SW480 (cell line): ENCODE measurements around the gene RNF39.
"Not testable (repeated sequence)": the region's sequence is repeated elsewhere in the genome, so short reads cannot be mapped to it uniquely, and the experiment has no call there.

Source experiments
- DNase-seq: peaks from one replicate; pipeline ENCODE4 v3.0.0-alpha.2; 2016; ENCODE audit warnings: low spot score

Gene RNF39, protein sequence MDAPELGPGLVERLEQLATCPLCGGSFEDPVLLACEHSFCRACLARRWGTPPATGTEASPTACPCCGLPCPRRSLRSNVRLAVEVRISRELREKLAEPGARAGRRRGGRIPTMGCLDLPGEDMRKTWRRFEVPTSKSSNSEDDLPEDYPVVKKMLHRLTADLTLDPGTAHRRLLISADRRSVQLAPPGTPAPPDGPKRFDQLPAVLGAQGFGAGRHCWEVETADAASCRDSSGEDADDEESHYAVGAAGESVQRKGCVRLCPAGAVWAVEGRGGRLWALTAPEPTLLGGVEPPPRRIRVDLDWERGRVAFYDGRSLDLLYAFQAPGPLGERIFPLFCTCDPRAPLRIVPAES

DNA sequence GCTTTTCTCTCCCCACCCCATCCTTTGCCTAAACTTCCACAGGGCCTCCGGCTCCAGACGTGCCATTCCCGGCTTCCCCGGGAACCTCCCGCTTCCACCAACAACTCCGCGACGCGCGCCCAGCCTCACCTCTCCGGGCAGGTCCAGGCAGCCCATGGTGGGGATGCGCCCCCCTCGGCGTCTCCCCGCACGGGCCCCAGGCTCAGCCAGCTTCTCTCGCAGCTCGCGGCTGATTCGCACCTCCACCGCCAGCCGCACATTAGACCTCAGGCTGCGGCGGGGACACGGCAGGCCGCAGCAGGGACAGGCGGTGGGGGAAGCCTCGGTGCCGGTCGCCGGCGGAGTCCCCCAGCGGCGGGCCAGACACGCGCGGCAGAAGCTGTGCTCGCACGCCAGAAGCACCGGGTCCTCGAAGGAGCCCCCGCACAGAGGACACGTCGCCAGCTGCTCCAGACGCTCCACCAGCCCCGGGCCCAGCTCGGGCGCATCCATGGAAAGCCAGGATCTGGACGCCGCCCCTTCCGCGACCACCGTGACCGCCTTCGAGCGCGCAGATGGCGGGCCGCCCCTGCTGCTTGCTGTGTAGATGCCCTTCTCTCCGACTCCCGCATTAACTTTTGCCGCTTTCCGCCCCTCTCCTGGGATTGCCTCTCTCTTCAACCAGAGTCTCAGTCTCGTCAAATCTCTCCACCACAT, at the start of gene RNF39:
Gene RNF39, minus strand, starts transcription at position 676 of the 696 bp plus-strand sequence. Its CDS starts 184 bp downstream, at position 492.
- DNase-seq, result no peak

DNA sequence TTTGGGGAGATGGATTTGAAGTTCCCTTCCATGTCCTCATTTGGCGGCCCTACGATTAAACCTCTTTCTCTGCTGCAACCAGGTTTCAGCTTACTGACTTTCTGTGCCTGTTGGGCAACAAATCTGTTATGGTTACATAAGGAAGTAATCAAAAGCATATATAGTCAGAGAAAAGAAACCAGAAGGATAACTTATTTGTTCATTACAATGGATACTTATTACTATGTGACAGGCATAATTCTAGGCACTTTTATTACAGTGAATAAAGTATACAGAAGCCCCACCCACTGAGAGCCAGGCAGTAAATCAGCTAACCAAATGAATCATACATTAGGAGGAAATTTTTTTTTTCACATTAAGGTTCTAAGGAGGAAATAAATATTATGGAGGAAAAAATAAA, 46.9 kb upstream of the RNF39 start:
- no peak for DNase-seq

- no peak for DNase-seq
Observed at GRCh38 chr6:30121446-30122366, 46.1 kb upstream of the RNF39 start.

DNA sequence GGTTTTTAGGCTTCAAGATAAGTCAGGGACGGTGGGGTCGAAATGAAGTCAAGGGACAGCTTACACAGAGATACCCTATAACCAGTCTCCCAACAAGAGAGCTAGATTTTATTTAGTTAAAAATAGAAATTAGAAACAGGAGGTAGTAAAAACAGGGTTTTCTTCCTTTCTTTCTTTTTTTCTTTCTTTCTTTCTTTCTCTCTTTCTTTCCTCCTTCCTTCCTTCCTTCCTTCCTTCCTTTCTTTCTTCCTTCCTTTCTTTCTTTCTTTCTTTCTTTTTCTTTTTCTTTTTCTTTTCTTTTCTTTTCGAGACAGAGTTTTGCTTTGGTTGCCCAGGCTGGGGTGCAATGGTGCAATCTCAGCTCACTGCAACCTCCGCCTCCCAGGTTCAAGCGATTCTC, 43.1 kb upstream of the RNF39 start:
- not testable (repeated sequence) for DNase-seq

- DNase-seq, result no peak
Observed at GRCh38 chr6:30116724-30117123, 41.2 kb upstream of the RNF39 start.

DNA sequence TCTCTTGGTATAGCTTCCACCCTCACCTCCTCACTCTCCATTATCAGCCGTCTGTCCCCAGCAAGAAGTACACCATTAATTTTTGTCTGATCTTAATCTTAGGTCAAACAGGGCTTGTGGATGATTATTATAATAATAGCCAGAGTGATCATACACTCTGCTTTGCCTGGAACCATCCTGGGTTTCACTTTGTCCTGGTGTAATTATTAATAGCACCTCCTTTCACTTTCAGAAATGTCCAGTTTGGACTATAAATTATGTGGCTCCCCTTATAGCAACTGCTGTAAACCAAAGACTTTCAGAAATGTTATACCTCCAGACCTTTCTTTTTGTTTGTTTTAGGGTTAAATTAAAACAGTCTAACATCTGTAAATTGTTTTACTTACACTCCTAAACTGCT, 38.3 kb upstream of the RNF39 start:
- DNase-seq, result no peak

DNA sequence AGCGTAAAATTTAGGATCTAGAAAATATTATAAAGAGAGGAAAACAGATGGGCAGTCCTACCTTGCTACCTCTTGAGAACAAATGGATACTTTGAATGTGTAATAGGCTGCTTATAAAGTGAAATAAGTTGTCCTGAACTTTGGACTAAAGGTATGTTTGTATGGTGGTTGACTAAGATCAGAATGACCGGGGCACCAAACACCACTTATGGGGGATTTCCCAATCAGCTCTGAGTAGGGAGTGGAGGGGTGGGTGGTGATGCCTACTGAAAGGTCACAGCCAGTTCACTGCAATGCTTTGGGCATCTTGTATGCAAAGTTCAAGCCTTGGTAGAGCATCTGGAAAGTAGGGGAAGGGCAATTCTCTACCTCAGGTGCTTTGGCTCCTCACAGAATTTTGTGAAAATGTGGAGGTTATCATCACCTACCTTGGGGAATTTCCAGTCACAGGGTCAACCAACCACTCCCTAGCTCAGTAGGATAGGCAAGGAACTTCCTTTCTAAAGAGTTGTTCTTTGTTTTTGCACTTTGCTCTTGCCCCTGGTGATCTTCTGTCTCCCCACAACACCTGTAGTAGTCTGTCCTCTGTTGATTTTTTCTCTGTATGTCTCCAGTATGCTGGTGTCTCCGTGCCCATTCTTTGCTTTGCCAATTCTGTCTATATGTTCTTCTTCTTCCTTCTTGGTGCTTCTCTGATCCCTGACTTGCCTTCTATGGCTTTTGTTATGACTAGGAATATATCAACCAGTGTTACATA, 37.6 kb upstream of the RNF39 start, which contains the start of gene TRIM31:
Gene TRIM31, minus strand, starts transcription at position 88 of the 757 bp plus-strand sequence. CDS start 285 bp downstream, outside the sequence.
- no peak for DNase-seq

DNA sequence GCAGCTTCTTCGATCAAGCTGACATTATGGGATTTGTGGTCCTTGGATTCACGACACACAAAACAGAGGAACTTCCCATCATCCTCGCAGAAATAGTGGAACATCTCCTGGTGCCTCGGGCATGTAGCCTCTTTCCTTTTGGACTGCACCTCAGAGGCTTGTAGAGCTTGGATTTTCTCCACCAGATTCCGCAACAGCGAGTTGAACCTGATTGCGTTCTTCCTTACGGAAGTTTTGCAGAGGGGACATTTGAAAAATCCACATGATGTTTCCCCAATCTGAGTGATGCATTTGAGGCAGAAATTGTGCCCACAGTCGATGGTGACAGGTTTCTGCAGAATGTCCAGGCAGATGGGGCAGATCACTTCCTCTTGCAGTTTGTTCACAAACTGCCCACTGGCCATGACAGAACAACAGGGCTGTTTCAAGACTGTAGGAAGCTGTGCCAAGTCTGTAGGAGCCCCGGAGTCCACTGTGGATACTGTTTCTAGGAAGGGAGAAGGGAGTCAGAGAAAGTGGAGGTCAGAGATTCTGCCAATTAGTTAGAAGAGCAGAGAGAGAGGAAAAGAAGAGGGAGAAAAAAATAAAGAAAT, 36.9 kb upstream of the RNF39 start:
- no peak for DNase-seq

DNA sequence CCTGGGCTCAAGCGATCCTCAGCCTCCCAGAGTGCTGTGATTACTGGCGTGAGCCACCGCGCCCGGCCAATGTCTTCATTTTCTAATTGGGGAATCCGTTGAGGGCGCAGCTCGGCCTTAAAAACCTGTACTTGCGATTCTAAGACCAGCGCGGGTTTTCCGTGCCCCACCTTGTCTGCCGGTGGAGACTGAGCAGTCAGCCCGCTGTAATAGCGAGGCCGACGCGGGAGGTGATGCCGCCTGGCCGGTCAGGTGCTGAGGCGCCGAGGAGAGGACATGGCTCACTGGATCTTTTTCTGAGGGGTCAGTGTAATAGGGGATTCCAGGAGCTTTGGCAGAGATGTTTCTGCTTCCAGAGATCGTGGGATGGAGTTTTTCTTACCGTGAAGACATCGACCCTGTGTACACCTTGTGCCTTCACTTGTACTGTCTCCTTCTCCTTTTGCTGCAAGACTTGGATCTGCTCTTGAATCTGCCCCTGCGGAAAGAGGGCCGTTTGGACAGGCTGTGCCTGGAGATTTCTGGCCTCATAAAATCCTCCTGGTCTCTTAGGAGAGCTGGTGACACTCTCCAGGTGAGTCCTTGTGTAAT, 35.8 kb upstream of the RNF39 start:
- no peak for DNase-seq

DNA sequence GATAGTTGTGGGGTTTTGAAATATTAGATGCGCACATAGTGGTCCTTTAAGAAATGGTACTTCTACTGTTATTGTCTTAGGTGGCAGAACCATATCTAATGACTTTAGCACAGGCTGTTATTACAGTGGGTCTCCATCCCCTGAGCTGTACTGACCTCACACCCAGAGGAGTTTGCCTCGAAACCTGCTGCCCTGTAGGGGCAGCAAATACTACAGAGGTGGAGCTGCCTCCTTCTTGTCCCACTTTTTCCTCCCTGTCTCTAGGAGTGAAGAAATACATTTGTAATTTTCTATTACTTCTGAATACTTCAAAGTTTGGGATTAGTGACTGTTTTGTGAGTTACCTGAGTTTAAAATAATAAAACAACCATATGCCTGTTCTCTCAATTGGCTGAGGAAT, 29.1 kb upstream of the RNF39 start:
- no peak for DNase-seq

DNA sequence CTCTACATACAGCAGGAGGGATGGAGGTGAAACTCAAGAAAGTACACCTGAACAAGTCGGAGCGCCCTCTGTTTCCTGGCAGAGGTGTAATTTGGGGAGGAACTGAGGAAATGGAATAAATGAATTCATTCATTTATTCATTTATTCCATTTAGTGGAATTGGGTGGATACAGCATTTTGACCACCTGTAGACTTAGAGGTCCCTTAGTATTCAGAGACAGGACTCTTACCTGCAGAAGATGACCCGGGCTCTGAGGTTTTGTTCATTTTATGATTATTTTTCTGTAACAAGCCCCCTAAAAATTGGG, 28.3 kb upstream of the RNF39 start:
- no peak for DNase-seq

DNA sequence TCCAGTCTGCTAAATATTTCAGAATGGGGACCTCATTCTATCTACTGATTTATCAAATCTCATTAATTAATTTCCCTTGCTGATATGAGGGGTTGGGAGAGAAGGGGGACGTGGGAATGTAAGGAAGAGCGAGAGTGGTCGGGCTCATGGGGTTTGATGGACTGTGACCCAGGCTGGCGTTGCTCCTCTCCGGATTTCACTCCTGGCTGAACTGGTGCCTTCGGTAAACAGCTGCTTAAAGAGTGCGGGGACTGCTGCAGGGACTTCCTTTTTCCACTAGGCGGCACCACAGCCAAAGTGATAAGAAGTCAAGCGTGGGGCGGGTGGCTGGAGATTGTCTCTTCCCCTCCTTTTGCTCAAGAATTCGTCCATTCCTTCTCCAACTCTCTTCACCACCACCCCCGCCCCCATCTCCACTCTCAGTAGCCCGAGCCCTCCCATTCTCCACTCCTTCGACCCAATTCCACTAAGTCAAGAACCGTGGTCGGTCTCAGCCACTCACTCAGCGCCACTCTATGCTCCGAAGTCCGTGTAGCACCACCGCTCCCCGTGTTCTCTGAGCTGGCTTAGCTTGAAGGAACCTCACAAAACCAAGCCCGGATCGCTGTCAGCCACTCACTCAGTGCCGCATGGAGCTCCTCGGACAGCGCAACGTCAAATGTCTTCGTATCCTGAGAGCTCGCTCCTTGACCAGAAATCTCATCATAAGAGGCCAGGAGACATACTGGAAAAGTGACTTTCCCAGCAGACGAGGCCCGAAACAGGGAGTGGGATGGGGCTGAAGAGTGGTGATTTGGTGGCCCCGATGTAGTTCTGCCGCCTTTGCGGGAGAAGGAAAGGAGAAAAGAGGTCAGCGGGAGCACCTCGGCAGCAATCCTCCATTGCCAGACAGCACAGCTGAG, 27.7 kb upstream of the RNF39 start:
- DNase-seq, result peak; percentile 79

- DNase-seq, result no peak
Observed at GRCh38 chr6:30102414-30102969, 26.9 kb upstream of the RNF39 start.

- peak; percentile 88 for DNase-seq
Observed at GRCh38 chr6:30101444-30102413, 26.2 kb upstream of the RNF39 start.

GRCh38 chr6:30100585-30101443, 25.2 kb upstream of the RNF39 start:
- peak; percentile 74 for DNase-seq

DNA sequence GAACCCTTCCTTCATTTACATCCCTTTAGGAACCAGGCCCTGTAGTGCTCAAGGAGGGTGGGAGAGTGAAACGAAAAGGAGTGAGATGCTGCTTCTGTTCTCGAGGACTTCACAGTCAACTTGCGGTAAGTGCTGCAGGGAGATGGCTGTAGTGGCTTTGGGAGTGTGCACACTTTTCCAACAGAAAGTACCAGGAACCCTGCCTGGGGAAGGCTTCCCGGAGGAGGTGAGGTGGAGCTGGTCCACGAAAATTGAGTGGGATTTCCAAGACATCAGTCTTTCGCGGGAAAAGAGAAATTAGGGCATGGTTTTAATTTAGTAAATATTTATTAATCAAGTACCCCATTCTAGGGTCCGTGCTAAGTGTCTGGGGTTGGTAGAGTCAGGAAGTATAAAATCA, 24.6 kb upstream of the RNF39 start:
- no peak for DNase-seq
